Measurements from ENCODE around the gene ELP5. TPM values are rescaled to one million over a fixed set of nuclear protein-coding genes. Genes with fewer than 3 reads are reported as not detected.
A peak's percentile ranks its signal among the peaks of the same experiment; 100 is the strongest.

The ELP5 gene
- total RNA-seq, 1 experiment from 2014 or later = 38.8 TPM

DNA sequence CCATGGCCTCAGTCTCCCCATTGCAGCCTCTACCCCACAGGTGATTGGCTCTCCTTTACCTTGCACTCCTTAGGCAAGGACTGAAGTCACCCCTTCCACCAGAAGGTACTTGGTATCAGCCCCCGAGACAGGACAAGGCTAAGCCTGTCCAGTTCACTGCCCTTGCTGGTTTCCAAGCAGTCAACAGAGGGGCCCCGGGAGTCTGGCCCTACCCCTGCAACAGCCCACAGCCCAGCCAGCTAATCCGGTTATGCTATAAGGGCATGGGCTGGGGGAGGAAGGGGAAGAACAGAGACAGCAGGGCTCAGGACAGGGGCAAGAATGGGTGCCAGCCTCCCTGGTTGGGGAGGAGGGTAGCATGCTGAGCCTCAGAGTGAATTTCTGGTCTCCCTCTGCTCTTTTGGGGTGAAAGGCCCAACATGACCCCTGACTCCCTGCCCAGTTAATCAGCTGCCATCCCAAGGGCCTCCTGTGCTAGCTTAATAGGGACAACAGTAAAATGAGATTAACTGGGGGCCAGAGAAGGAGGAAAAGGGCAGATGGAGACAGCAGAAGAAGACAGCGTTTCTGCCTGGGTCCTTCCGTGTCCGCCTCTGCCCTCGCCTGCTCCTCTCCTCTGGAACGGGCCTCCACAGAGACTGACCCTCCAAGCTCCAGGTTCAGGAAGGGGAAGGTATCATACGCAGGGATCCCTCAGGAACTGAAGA lies 43.1 kb upstream of the ELP5 start:
- no peak overlapping the region for H3K4me2 ChIP-seq (ENCODE audit: low read depth, low read length, poor library complexity, severe bottlenecking)
- no peaks in the 10 kb centered on the region for H3K36me3 ChIP-seq (ENCODE audit: insufficient read depth, low read length)
- H3K9me2 ChIP-seq (replicated peaks; ENCODE audit: insufficient read depth, low read length) = no peaks in the 10 kb centered on the region
- H2AFZ ChIP-seq (ENCODE audit: low read length) = no peak overlapping the region
- H3K4me1 ChIP-seq (ENCODE audit: low read length) = peaks cover 54% of the 10 kb centered on the region
- H3K9ac ChIP-seq (ENCODE audit: low read length) = peak overlapping the region; percentile 24; the same call in 1 of the 2 replicates
- H3K27me3 ChIP-seq (ENCODE audit: low read length) = no peaks in the 10 kb centered on the region
- peaks cover 12% of the 10 kb centered on the region; the same call in 1 of the 2 replicates for H4K20me1 ChIP-seq (ENCODE audit: insufficient read depth, low read depth, low read length)
- H3K4me3 ChIP-seq (ENCODE audit: low read length) = no peak overlapping the region
- DNase-seq = no peak
- peaks cover 53% of the 10 kb centered on the region for H3K79me2 ChIP-seq (ENCODE audit: low read length)
- H3K9me3 ChIP-seq (ENCODE audit: low read length) = no peaks in the 10 kb centered on the region
- no peak overlapping the region for H3K27ac ChIP-seq (ENCODE audit: low read length)

DNA sequence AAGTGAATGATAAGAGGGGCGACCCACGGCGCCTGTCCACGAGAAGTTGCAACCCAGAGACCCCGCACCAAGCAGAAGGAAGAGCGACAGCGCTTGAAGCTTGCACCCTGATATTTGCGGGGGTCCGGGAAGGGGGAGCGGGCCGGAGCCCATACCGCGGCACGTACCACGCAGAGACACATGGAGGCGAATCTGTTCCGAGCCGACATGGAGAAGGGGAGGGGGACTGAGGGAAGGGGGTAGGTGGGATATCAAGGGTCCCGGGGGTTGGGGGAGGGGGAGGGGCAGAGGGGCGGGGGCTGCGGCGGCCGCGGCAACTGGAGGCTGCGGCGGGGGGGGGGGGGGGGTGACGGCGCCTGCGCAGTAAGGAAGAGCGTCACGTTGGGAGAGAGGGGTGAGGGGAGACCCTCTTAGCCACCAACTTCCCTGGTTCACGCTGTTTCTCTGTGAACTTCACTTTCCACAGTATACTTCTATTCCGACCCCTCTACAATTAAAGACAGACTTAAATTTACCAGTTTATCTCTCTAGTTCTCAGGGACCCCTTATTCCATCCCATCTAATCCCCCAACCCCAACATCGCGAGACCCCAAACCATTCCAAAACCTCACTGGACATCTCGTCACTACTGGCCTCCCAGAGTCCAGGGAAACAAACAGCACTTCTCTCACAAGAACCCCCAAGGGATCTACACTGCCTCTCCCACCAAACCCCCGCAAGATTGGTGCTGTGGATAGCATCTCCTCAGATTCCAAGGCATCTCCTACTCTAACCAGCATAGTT lies 40.3 kb upstream of the ELP5 start:
- Histone ChIP-seq H3K9me3 (ENCODE audit: low read length) (no peaks in the 10 kb centered on the region), H3K4me2 (ENCODE audit: low read depth, low read length, poor library complexity, severe bottlenecking) (no peak overlapping the region), H3K27me3 (ENCODE audit: low read length) (no peaks in the 10 kb centered on the region), H3K9me2 (replicated peaks; ENCODE audit: insufficient read depth, low read length) (no peaks in the 10 kb centered on the region), H4K20me1 (ENCODE audit: insufficient read depth, low read depth, low read length) (peaks cover 12% of the 10 kb centered on the region; the same call in 1 of the 2 replicates), H3K9ac (ENCODE audit: low read length) (no peak overlapping the region), H3K4me3 (ENCODE audit: low read length) (no peak overlapping the region), H3K4me1 (ENCODE audit: low read length) (peaks cover 53% of the 10 kb centered on the region), H3K27ac (ENCODE audit: low read length) (no peak overlapping the region), H3K36me3 (ENCODE audit: insufficient read depth, low read length) (no peaks in the 10 kb centered on the region), H3K79me2 (ENCODE audit: low read length) (peaks cover 64% of the 10 kb centered on the region), H2AFZ (ENCODE audit: low read length) (no peak overlapping the region)
- no peak for DNase-seq

DNA sequence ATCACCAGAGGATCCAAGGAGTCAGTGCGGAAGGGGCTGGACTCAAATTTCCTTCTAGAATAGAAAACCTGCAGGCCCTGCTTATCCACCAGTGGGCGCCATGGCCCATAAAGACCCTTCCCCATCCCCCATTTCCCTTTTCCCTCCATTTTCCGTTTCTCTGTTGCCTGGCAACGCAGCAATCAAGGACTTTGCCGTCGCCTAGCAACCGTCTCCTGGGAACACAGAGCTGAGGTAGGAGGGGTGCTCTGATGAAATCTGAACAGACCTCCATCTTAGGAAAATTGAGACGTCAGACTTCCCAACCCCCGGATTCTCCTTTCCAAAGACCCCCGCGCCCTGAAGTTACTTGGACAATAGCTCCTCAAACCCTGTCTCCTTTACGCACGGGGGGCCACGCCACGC lies 38.1 kb upstream of the ELP5 start:
- H2AFZ ChIP-seq (ENCODE audit: low read length) = no peak overlapping the region

DNA sequence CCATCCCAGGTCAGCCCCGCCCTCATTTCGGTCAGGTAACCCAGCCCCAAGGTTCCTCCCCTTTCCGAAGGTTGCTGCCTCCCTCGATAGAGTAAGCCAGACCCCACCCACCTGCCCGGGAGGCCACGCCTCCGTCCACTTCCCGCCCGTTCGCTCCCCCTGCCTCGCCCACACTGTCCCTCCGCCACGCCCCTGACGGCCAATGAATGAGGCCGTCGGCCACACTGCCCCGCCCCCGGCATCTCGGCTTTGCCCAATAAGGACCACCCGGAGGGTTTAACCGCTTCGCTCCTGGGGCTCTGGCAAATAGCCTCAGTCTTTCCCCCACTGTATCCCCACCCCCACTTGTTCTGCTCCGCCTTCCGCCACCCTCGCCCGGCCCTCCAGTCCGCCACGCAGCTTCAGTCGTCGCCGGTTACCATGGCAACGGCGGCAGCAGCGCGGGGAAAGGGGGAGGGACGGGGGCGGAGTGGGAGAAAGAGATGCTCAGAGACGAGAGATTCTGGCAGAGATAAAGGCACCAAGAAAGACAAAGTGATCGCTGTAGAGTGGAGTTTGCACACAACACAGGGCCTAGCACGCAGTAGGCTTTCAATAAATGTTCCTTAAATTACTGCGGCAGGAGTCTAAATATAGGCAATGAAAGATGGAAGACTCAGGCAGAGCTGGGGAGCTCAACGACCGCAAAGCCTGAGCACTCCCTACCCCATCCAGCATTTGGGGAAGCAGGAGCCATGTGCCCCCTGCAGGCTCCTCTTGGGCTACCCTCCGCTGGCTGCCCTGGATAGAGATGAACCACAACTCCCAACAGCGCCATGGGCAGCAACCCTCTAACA lies 37.5 kb upstream of the ELP5 start:
- Histone ChIP-seq H3K4me3 (ENCODE audit: low read length) (peak overlapping the region; percentile 91), H3K36me3 (ENCODE audit: insufficient read depth, low read length) (no peaks in the 10 kb centered on the region), H3K4me2 (ENCODE audit: low read depth, low read length, poor library complexity, severe bottlenecking) (peak overlapping the region; percentile 99), H3K9ac (ENCODE audit: low read length) (peak overlapping the region; percentile 83), H3K9me3 (ENCODE audit: low read length) (no peaks in the 10 kb centered on the region), H3K27ac (ENCODE audit: low read length) (peak overlapping the region; percentile 87), H3K4me1 (ENCODE audit: low read length) (peaks cover 70% of the 10 kb centered on the region), H4K20me1 (ENCODE audit: insufficient read depth, low read depth, low read length) (peaks cover 12% of the 10 kb centered on the region; the same call in 1 of the 2 replicates), H2AFZ (ENCODE audit: low read length) (no peak overlapping the region), H3K9me2 (replicated peaks; ENCODE audit: insufficient read depth, low read length) (no peaks in the 10 kb centered on the region), H3K27me3 (ENCODE audit: low read length) (no peaks in the 10 kb centered on the region), H3K79me2 (ENCODE audit: low read length) (peaks cover 60% of the 10 kb centered on the region)
- peak; percentile 100 for DNase-seq

More for the DNA sequence above, 38.1 kb upstream of the ELP5 start:
- peaks cover 61% of the 10 kb centered on the region for H3K79me2 ChIP-seq (ENCODE audit: low read length)
- H3K9me3 ChIP-seq (ENCODE audit: low read length) = no peaks in the 10 kb centered on the region
- H3K27me3 ChIP-seq (ENCODE audit: low read length) = no peaks in the 10 kb centered on the region
- H3K9ac ChIP-seq (ENCODE audit: low read length) = peak overlapping the region; percentile 47
- peak overlapping the region; percentile 61; the same call in 1 of the 2 replicates for H3K4me3 ChIP-seq (ENCODE audit: low read length)
- no peaks in the 10 kb centered on the region for H3K9me2 ChIP-seq (replicated peaks; ENCODE audit: insufficient read depth, low read length)
- H3K4me1 ChIP-seq (ENCODE audit: low read length) = peaks cover 68% of the 10 kb centered on the region
- peak overlapping the region; percentile 99 for H3K4me2 ChIP-seq (ENCODE audit: low read depth, low read length, poor library complexity, severe bottlenecking)
- no peaks in the 10 kb centered on the region for H3K36me3 ChIP-seq (ENCODE audit: insufficient read depth, low read length)
- peak; percentile 93 for DNase-seq
- no peak overlapping the region for H3K27ac ChIP-seq (ENCODE audit: low read length)
- H4K20me1 ChIP-seq (ENCODE audit: insufficient read depth, low read depth, low read length) = peaks cover 12% of the 10 kb centered on the region; the same call in 1 of the 2 replicates

DNA sequence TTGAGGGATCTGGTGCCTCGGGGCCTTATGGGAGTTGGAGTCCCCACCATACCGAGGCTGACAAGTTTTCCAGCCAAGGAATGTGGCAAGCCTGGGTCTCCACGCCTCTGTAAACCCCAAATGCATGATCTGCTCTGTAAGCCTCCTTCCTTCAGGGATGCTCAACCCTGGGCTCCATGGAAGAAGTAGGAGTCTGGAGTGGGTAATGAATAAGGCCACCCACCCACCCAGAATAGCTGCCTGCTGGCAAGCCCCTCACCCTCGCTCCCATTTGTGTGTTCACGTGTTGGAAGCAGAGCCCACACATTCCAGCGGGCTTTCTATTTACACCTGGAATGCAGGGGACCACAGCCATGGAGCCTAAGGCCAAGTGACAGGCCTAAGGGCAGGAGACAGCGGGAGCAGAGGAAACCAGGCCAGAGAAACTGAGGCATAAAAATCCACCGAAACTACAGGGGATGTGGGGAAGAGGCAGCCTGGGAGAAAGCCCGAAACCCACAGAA lies 36.8 kb upstream of the ELP5 start:
- H4K20me1 ChIP-seq (ENCODE audit: insufficient read depth, low read depth, low read length) = peaks cover 12% of the 10 kb centered on the region; the same call in 1 of the 2 replicates
- no peak for DNase-seq
- H3K4me3 ChIP-seq (ENCODE audit: low read length) = peak overlapping the region; percentile 91
- H3K27ac ChIP-seq (ENCODE audit: low read length) = peak overlapping the region; percentile 87
- H3K9ac ChIP-seq (ENCODE audit: low read length) = peak overlapping the region; percentile 83
- H3K79me2 ChIP-seq (ENCODE audit: low read length) = peaks cover 57% of the 10 kb centered on the region
- H2AFZ ChIP-seq (ENCODE audit: low read length) = no peak overlapping the region
- H3K9me2 ChIP-seq (replicated peaks; ENCODE audit: insufficient read depth, low read length) = no peaks in the 10 kb centered on the region
- H3K27me3 ChIP-seq (ENCODE audit: low read length) = no peaks in the 10 kb centered on the region
- peaks cover 68% of the 10 kb centered on the region for H3K4me1 ChIP-seq (ENCODE audit: low read length)
- no peaks in the 10 kb centered on the region for H3K9me3 ChIP-seq (ENCODE audit: low read length)
- no peaks in the 10 kb centered on the region for H3K36me3 ChIP-seq (ENCODE audit: insufficient read depth, low read length)
- H3K4me2 ChIP-seq (ENCODE audit: low read depth, low read length, poor library complexity, severe bottlenecking) = peak overlapping the region; percentile 99

DNA sequence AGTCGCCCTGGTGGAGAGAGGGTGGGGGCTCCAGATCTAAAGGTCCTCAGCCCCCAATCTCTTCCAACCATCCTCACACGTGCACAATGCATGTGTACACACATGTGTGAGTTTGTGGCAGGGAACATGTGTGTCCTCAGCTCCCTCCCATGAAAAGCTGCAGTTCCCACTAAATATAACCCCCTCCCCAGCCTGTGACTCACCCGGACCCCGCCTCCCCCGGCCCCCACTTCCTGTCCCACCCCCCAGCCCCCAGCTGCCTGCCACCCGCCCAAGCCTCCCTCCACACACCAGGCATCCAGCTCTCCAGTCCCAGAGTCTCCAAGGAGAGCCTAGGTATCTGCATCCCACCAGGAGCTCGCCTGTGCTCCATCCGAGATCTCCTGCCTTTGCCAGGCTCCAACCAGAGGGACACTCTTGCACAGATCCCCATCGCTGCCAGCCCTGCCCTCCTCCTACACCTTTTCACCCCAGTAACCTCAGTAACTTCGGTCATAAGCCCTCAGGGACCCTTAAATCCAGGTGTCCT lies 36.3 kb upstream of the ELP5 start:
- Histone ChIP-seq H3K4me1 (ENCODE audit: low read length) (peaks cover 67% of the 10 kb centered on the region), H3K27ac (ENCODE audit: low read length) (peak overlapping the region; percentile 87), H2AFZ (ENCODE audit: low read length) (no peak overlapping the region)

DNA sequence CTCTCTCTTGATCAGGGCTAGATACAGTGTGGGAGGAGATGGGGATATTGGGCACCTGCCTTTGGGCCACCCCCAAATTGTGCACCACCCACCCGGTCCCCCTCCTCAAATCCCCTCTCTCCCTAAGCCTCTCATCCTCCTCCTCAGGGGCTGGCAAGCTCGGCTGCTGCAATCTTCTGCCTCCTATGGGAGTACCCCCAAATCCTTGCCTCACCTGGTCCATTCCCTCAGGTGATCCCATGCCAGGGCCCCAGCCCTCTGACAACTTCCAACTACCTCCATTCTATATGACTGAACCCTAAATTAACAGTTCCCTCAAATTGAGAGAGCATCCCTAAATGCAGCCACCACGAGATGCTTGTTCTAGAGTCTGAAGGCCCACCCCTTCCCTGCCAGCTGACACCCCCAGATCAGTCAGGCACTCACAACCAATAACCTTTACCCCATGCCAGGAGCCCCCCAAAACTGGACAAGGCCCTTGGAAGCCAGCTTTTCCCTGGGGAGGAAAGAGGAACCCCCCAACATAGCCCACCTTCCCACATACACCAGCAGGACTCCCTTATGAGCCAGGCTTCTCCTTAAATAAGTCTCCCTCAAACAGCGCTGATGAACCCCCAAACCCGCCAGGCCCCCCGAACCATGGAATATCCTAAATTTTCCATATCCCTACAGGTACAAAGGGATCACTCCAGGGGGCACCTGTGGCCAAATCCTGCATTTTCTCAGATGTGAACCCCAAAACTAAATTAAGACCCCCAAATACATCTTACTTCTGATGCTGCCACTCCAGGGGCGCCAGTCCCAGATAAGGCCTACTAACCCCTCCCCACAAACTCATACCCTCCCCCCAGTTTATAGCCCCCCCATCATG lies 35.5 kb upstream of the ELP5 start:
- no peak overlapping the region for H2AFZ ChIP-seq (ENCODE audit: low read length)
- no peaks in the 10 kb centered on the region for H3K27me3 ChIP-seq (ENCODE audit: low read length)
- H3K27ac ChIP-seq (ENCODE audit: low read length) = peak overlapping the region; percentile 87
- H3K4me3 ChIP-seq (ENCODE audit: low read length) = peak overlapping the region; percentile 91
- peaks cover 18% of the 10 kb centered on the region; the same call in 1 of the 2 replicates for H4K20me1 ChIP-seq (ENCODE audit: insufficient read depth, low read depth, low read length)
- peaks cover 74% of the 10 kb centered on the region for H3K4me1 ChIP-seq (ENCODE audit: low read length)
- peaks cover 53% of the 10 kb centered on the region for H3K79me2 ChIP-seq (ENCODE audit: low read length)
- H3K4me2 ChIP-seq (ENCODE audit: low read depth, low read length, poor library complexity, severe bottlenecking) = peak overlapping the region; percentile 99
- no peaks in the 10 kb centered on the region for H3K9me3 ChIP-seq (ENCODE audit: low read length)
- no peaks in the 10 kb centered on the region for H3K9me2 ChIP-seq (replicated peaks; ENCODE audit: insufficient read depth, low read length)
- H3K9ac ChIP-seq (ENCODE audit: low read length) = peak overlapping the region; percentile 83
- H3K36me3 ChIP-seq (ENCODE audit: insufficient read depth, low read length) = no peaks in the 10 kb centered on the region
- DNase-seq = peak; percentile 62

More for the DNA sequence above, 36.3 kb upstream of the ELP5 start:
- no peaks in the 10 kb centered on the region for H3K9me2 ChIP-seq (replicated peaks; ENCODE audit: insufficient read depth, low read length)
- no peaks in the 10 kb centered on the region for H3K27me3 ChIP-seq (ENCODE audit: low read length)
- H3K79me2 ChIP-seq (ENCODE audit: low read length) = peaks cover 57% of the 10 kb centered on the region
- peak overlapping the region; percentile 83 for H3K9ac ChIP-seq (ENCODE audit: low read length)
- peaks cover 12% of the 10 kb centered on the region; the same call in 1 of the 2 replicates for H4K20me1 ChIP-seq (ENCODE audit: insufficient read depth, low read depth, low read length)
- no peaks in the 10 kb centered on the region for H3K9me3 ChIP-seq (ENCODE audit: low read length)
- H3K4me3 ChIP-seq (ENCODE audit: low read length) = peak overlapping the region; percentile 91
- no peaks in the 10 kb centered on the region for H3K36me3 ChIP-seq (ENCODE audit: insufficient read depth, low read length)
- DNase-seq = peak; percentile 64
- peak overlapping the region; percentile 99 for H3K4me2 ChIP-seq (ENCODE audit: low read depth, low read length, poor library complexity, severe bottlenecking)
